CD4-positive, CD25-positive, alpha-beta regulatory T cell (primary cell): ENCODE measurements around the gene SELENOM. TPM values are rescaled to one million over a fixed set of nuclear protein-coding genes. Genes with fewer than 3 reads are reported as not detected.
A peak's percentile ranks its signal among the peaks of the same experiment; 100 is the strongest.

Experiments used
- ATAC-seq, 2 donors: fragments of 150-1000 bp; cut with Tn5 transposase; one replicate each; pipeline ENCODE4 v1.10.0; 2021; ENCODE audit warnings: low read depth in 2 of 2, moderate number of reproducible peaks in 2 of 2, moderate library complexity in 1 of 2
- DNase-seq, 3 donors: peaks; one replicate each; pipeline versions ENCODE4 v3.0.0 to v3.0.0-alpha.2; 2012 to 2022; ENCODE audit warnings: mixed read lengths in 1 of 3
- H3K27ac ChIP-seq: one replicate; pipeline ENCODE4 v1.7.0; 2013; ENCODE audit warnings: mild to moderate bottlenecking, low read length; ENCODE audit not compliant: insufficient read depth, poor library complexity, severe bottlenecking
- H3K27me3 ChIP-seq: one replicate; pipeline ENCODE4 v1.7.0; 2013; ENCODE audit warnings: low read length; ENCODE audit not compliant: control insufficient read depth, insufficient read depth
- H3K36me3 ChIP-seq: one replicate; pipeline ENCODE4 v1.7.0; 2013; ENCODE audit warnings: mild to moderate bottlenecking, low read length, moderate library complexity; ENCODE audit not compliant: control insufficient read depth, insufficient read depth
- H3K4me1 ChIP-seq: 2 replicates; pipeline ENCODE4 v1.7.0; 2013; ENCODE audit warnings: mild to moderate bottlenecking, low read length; ENCODE audit not compliant: insufficient read depth, control insufficient read depth, poor library complexity, severe bottlenecking
- H3K4me3 ChIP-seq: one replicate; pipeline ENCODE4 v1.7.0; 2013; ENCODE audit warnings: low read depth, mild to moderate bottlenecking, low read length, moderate library complexity
- H3K9me3 ChIP-seq, 2 experiments: 1 replicate in 1 of 2; 2 replicates in 1 of 2; pipeline ENCODE4 v1.7.0; 2013; ENCODE audit warnings: low read length in 2 of 2, mild to moderate bottlenecking in 1 of 2, moderate library complexity in 1 of 2; ENCODE audit not compliant: control insufficient read depth in 2 of 2
- H3K27ac Mint-ChIP-seq, 3 donors: one replicate each; pipeline ENCODE4 v1.8.0; 2020 to 2022; ENCODE audit warnings: mild to moderate bottlenecking in 3 of 3, mixed read lengths in 3 of 3, moderate library complexity in 2 of 3
- H3K27me3 Mint-ChIP-seq: one replicate; pipeline ENCODE4 v1.8.0; 2022; ENCODE audit warnings: mild to moderate bottlenecking, mixed read lengths
- H3K36me3 Mint-ChIP-seq: one replicate; pipeline ENCODE4 v1.8.0; 2020; ENCODE audit warnings: mixed read lengths
- H3K4me1 Mint-ChIP-seq, 4 donors: one replicate each; pipeline ENCODE4 v1.8.0; 2020 to 2022; ENCODE audit warnings: mixed read lengths in 4 of 4, mild to moderate bottlenecking in 1 of 4
- H3K4me3 Mint-ChIP-seq, 4 donors: one replicate each; pipeline ENCODE4 v1.8.0; 2020 to 2022; ENCODE audit warnings: mild to moderate bottlenecking in 4 of 4, mixed read lengths in 4 of 4, moderate library complexity in 3 of 4
- H3K9me3 Mint-ChIP-seq, 7 donors: one replicate each; pipeline ENCODE4 v1.8.0; 2020 to 2022; ENCODE audit warnings: mixed read lengths in 7 of 7, mild to moderate bottlenecking in 3 of 7, moderate library complexity in 2 of 7
- polyA plus RNA-seq, 4 donors: library from polyadenylated mRNA; unstranded; fragments of 300-500 nt; fragmentation: Illumina TruSeq; gene quantifications; one replicate each; pipeline ENCODE4 v1.2.3, GENCODE V29; 2021
- total RNA-seq: library from RNA; stranded (reverse); gene quantifications from one replicate; pipeline ENCODE4 v1.2.3, GENCODE V29; 2022

The SELENOM gene
- total RNA-seq (30.6 TPM), polyA plus RNA-seq (100 to 1,000 TPM; 113 to 142 (median 133) TPM)

- Mint-ChIP-seq H3K27me3 (peaks cover 4% of the 10 kb centered on the region), H3K4me1 (peaks cover 0 to 34% (median 16%) of the 10 kb centered on the region in 4 donors), H3K36me3 (no peaks in the 10 kb centered on the region), H3K27ac (peak within 1 kb of the TSS; percentile 92 to 96 (median 96)), H3K4me3 (peak within 1 kb of the TSS; percentile 77 to 99 (median 93)), H3K9me3 (no peaks in the 10 kb centered on the region)
- DNase-seq (peak; percentile 83 to 90 (median 87)), ATAC-seq (peak; percentile 90 to 91)
- peaks cover 18% of the 10 kb centered on the region for H3K4me1 ChIP-seq
- no peaks in the 10 kb centered on the region for H3K9me3 ChIP-seq
- peak within 1 kb of the TSS; percentile 66 for H3K4me3 ChIP-seq
- peak within 1 kb of the TSS; percentile 72 for H3K27ac ChIP-seq
- no peaks in the 10 kb centered on the region for H3K36me3 ChIP-seq
- H3K27me3 ChIP-seq = no peaks in the 10 kb centered on the region
Observed at GRCh38 chr22:31107178-31107893, at the start of gene SELENOM. Gene SELENOM (minus strand): TSS chr22:31107568. CDS start chr22:31107505, 63 bp downstream.

GRCh38 chr22:31155422-31155821 lies 48.1 kb upstream of the SELENOM start:
- Histone ChIP-seq H3K4me1 (peaks cover 3% of the 10 kb centered on the region), H3K36me3 (no peaks in the 10 kb centered on the region), H3K9me3 (no peaks in the 10 kb centered on the region), H3K27ac (no peak overlapping the region), H3K27me3 (no peaks in the 10 kb centered on the region), H3K4me3 (no peak overlapping the region)
- DNase-seq (no peak), ATAC-seq (no peak)
- Mint-ChIP-seq H3K27me3 (peaks cover 27% of the 10 kb centered on the region), H3K27ac (no peak overlapping the region), H3K9me3 (no peaks in the 10 kb centered on the region), H3K4me1 (peaks cover 0 to 10% (median 8%) of the 10 kb centered on the region in 4 donors), H3K36me3 (no peaks in the 10 kb centered on the region), H3K4me3 (peak overlapping the region in 2 of 4 donors; percentile 54 to 56)

GRCh38 chr22:31154975-31155374 lies 47.6 kb upstream of the SELENOM start:
- Mint-ChIP-seq H3K27me3 (peaks cover 29% of the 10 kb centered on the region), H3K27ac (no peak overlapping the region), H3K9me3 (no peaks in the 10 kb centered on the region), H3K36me3 (no peaks in the 10 kb centered on the region), H3K4me3 (no peak overlapping the region), H3K4me1 (peaks cover 0 to 9% (median 6%) of the 10 kb centered on the region in 4 donors)
- H3K27me3 ChIP-seq = no peaks in the 10 kb centered on the region
- DNase-seq (no peak), ATAC-seq (no peak)
- H3K4me3 ChIP-seq = no peak overlapping the region
- no peak overlapping the region for H3K27ac ChIP-seq
- no peaks in the 10 kb centered on the region for H3K9me3 ChIP-seq
- no peaks in the 10 kb centered on the region for H3K36me3 ChIP-seq
- peaks cover 3% of the 10 kb centered on the region for H3K4me1 ChIP-seq

GRCh38 chr22:31153357-31153756 lies 46.0 kb upstream of the SELENOM start:
- no peaks in the 10 kb centered on the region for H3K4me1 ChIP-seq
- Mint-ChIP-seq H3K36me3 (no peaks in the 10 kb centered on the region), H3K27me3 (peaks cover 29% of the 10 kb centered on the region), H3K4me1 (no peaks in the 10 kb centered on the region), H3K9me3 (peaks cover 0 to 3% (median 0%) of the 10 kb centered on the region in 7 donors), H3K4me3 (no peak overlapping the region), H3K27ac (no peak overlapping the region)
- H3K9me3 ChIP-seq = no peaks in the 10 kb centered on the region
- no peak overlapping the region for H3K4me3 ChIP-seq
- no peak overlapping the region for H3K27ac ChIP-seq
- no peaks in the 10 kb centered on the region for H3K27me3 ChIP-seq
- ATAC-seq (no peak), DNase-seq (no peak)
- no peaks in the 10 kb centered on the region for H3K36me3 ChIP-seq

- H3K27me3 ChIP-seq = peaks cover 5% of the 10 kb centered on the region
- H3K9me3 Mint-ChIP-seq = peaks cover 0 to 3% (median 0%) of the 10 kb centered on the region in 7 donors
- no peak overlapping the region for H3K4me3 Mint-ChIP-seq
- no peak for ATAC-seq
- peaks cover 0 to 5% of the 10 kb centered on the region in 2 experiments for H3K9me3 ChIP-seq
- no peak overlapping the region for H3K27ac Mint-ChIP-seq
- H3K4me1 ChIP-seq = no peaks in the 10 kb centered on the region
- no peaks in the 10 kb centered on the region for H3K36me3 ChIP-seq
- peaks cover 29% of the 10 kb centered on the region for H3K27me3 Mint-ChIP-seq
- DNase-seq = no peak
- H3K4me3 ChIP-seq = no peak overlapping the region
- no peaks in the 10 kb centered on the region for H3K36me3 Mint-ChIP-seq
- H3K27ac ChIP-seq = no peak overlapping the region
- H3K4me1 Mint-ChIP-seq = no peaks in the 10 kb centered on the region
Observed at GRCh38 chr22:31151872-31152271, 44.5 kb upstream of the SELENOM start.

- Histone ChIP-seq H3K4me1 (no peaks in the 10 kb centered on the region), H3K36me3 (no peaks in the 10 kb centered on the region), H3K9me3 (peaks cover 0 to 5% of the 10 kb centered on the region in 2 experiments), H3K27ac (no peak overlapping the region), H3K27me3 (peaks cover 5% of the 10 kb centered on the region), H3K4me3 (no peak overlapping the region)
- H3K4me3 Mint-ChIP-seq = no peak overlapping the region
- H3K36me3 Mint-ChIP-seq = no peaks in the 10 kb centered on the region
- H3K9me3 Mint-ChIP-seq = peaks cover 0 to 3% (median 0%) of the 10 kb centered on the region in 7 donors
- DNase-seq (no peak), ATAC-seq (no peak)
- H3K27me3 Mint-ChIP-seq = peaks cover 24% of the 10 kb centered on the region
- H3K4me1 Mint-ChIP-seq = no peaks in the 10 kb centered on the region
- H3K27ac Mint-ChIP-seq = no peak overlapping the region
Observed at GRCh38 chr22:31150615-31151014, 43.2 kb upstream of the SELENOM start.

GRCh38 chr22:31148953-31149627 lies 41.7 kb upstream of the SELENOM start:
- peaks cover 0 to 6% (median 2%) of the 10 kb centered on the region in 7 donors for H3K9me3 Mint-ChIP-seq
- no peak for ATAC-seq
- Histone ChIP-seq H3K4me3 (no peak overlapping the region), H3K36me3 (no peaks in the 10 kb centered on the region), H3K27ac (no peak overlapping the region), H3K9me3 (peaks cover 0 to 5% of the 10 kb centered on the region in 2 experiments), H3K27me3 (peaks cover 5% of the 10 kb centered on the region), H3K4me1 (no peaks in the 10 kb centered on the region)
- no peaks in the 10 kb centered on the region for H3K4me1 Mint-ChIP-seq
- no peak overlapping the region for H3K4me3 Mint-ChIP-seq
- H3K36me3 Mint-ChIP-seq = no peaks in the 10 kb centered on the region
- peak in 2 of 3 donors; percentile 12 to 40 for DNase-seq
- H3K27ac Mint-ChIP-seq = peak overlapping the region in 1 of 3 donors; percentile 33
- peaks cover 22% of the 10 kb centered on the region for H3K27me3 Mint-ChIP-seq
